Mesothelial cell of epicardium (in vitro differentiated cells): ENCODE data around the gene AFAP1L2. TPM values are rescaled to one million over a fixed set of nuclear protein-coding genes. Genes with fewer than 3 reads are reported as not detected.

Source experiments
- DNase-seq, 2 experiments: peaks; one replicate each; pipeline ENCODE4 v3.0.0; 2021; ENCODE audit warnings: low spot score in 2 of 2; ENCODE audit not compliant: unreplicated experiment in 2 of 2
- H3K27ac Mint-ChIP-seq: 2 replicates; pipeline ENCODE4 v1.8.0; 2021; ENCODE audit warnings: mixed read lengths
- H3K27me3 Mint-ChIP-seq: 2 replicates; pipeline ENCODE4 v1.8.0; 2021; ENCODE audit warnings: low read depth, mixed read lengths
- H3K36me3 Mint-ChIP-seq: 2 replicates; pipeline ENCODE4 v1.8.0; 2021; ENCODE audit warnings: mixed read lengths
- H3K4me1 Mint-ChIP-seq: 2 replicates; pipeline ENCODE4 v1.8.0; 2021; ENCODE audit warnings: mixed read lengths
- H3K4me3 Mint-ChIP-seq: 2 replicates; pipeline ENCODE4 v1.8.0; 2021; ENCODE audit warnings: mild to moderate bottlenecking, moderate library complexity, mixed read lengths
- H3K9me3 Mint-ChIP-seq: 2 replicates; pipeline ENCODE4 v1.8.0; 2021; ENCODE audit warnings: mixed read lengths
- CTCF ChIP-seq: fragments of 200-600 bp; sonication (generic); IDR thresholded peaks from one replicate; pipeline ENCODE4 v1.5.0; 2021; ENCODE audit warnings: antibody characterized with exemption; ENCODE audit not compliant: unreplicated experiment
- total RNA-seq: library from RNA; stranded (reverse); gene quantifications from 3 replicates; pipeline ENCODE4 v1.2.1, GENCODE V29; 2021

The AFAP1L2 gene
- total RNA-seq, 1 donor from 2014 or later: 5.7 TPM

DNA sequence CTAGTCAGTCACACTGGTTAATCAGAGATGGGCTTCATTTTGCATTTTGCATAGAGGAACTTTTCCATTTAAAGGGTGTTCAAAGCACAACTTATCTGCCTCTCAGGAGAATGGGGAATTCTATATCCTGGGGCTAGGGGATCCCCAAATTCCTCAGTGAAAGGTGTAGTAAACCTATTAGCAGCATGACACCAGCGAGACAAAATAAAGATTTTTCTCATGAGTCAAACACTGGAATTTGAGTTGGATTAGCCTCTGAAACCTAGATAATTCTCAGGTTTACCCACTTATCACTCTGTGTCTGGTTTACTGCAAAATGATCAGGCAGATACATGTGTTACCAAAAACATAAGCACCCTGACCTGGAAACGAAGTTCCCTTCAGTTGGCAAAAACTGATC lies 2.1 kb downstream of the AFAP1L2 start:
- TF ChIP-seq CTCF: no peak
- H3K4me1 Mint-ChIP-seq: peaks cover 34% of the 10 kb centered on the region
- DNase-seq: no peak
- peaks cover 5% of the 10 kb centered on the region for H3K9me3 Mint-ChIP-seq
- peaks cover 60% of the 10 kb centered on the region for H3K27me3 Mint-ChIP-seq
- no peak overlapping the region for H3K27ac Mint-ChIP-seq
- no peaks in the 10 kb centered on the region for H3K36me3 Mint-ChIP-seq
- peak overlapping the region; percentile 80 for H3K4me3 Mint-ChIP-seq

DNA sequence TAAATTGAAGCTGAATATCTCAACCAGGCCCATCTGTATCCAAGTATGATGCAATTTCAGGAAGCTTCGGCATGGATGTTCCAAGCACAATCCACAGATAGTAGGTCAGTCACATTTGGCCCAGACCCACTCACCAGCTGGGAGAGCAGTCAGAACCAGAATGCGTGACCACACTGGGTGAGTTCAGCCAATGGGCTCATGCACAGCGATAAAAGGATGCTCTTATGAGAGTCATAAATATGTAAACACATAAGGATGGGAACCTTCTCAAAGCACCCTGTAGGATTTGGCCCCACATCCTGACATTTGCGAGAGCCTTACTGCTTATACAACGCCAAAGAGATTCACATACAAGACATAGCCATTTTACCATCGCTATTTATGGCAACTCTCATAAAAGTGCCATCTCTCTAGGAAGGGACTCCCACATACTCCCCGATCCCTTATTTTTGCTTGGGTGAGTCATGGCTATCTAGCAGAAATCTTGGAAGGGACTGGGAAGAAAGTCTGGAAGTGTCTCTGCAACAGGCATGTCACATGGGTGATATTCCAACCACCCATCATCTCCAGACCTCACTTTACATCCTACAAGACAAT lies 3.0 kb downstream of the AFAP1L2 start:
- Mint-ChIP-seq H3K27me3 (peaks cover 59% of the 10 kb centered on the region), H3K4me3 (no peak overlapping the region), H3K27ac (no peak overlapping the region), H3K36me3 (no peaks in the 10 kb centered on the region), H3K4me1 (peaks cover 36% of the 10 kb centered on the region), H3K9me3 (peaks cover 2% of the 10 kb centered on the region)
- TF ChIP-seq CTCF: no peak
- DNase-seq: no peak

GRCh38 chr10:114400091-114400490 lies 4.2 kb downstream of the AFAP1L2 start:
- Mint-ChIP-seq H3K4me1 (peaks cover 34% of the 10 kb centered on the region), H3K27me3 (peaks cover 47% of the 10 kb centered on the region), H3K9me3 (no peaks in the 10 kb centered on the region), H3K4me3 (no peak overlapping the region), H3K27ac (no peak overlapping the region), H3K36me3 (no peaks in the 10 kb centered on the region)
- no peak for DNase-seq
- no peak for TF ChIP-seq CTCF

DNA sequence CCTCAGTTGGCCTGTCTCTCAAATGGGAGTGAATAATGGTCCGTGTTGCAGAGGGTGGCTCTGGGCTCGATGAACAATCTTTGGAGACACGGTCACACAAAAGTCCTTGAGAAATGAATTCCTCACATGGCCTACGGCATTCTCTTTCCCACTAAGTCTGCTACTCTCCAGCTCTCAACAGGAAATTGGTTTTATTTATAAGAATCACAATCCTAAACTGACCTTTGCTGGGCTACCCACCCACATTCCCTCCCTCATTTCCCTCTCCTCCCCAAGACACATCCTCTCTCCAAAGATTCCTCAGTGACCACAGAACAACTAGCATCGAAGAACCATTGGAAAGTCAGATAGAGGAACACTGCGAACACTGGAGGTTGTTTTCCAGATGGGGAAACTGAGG lies 4.7 kb downstream of the AFAP1L2 start:
- H3K4me3 Mint-ChIP-seq: no peak overlapping the region
- H3K4me1 Mint-ChIP-seq: peaks cover 31% of the 10 kb centered on the region
- H3K9me3 Mint-ChIP-seq: no peaks in the 10 kb centered on the region
- H3K27ac Mint-ChIP-seq: no peak overlapping the region
- peaks cover 44% of the 10 kb centered on the region for H3K27me3 Mint-ChIP-seq
- TF ChIP-seq CTCF: no peak
- DNase-seq: no peak
- no peaks in the 10 kb centered on the region for H3K36me3 Mint-ChIP-seq

- Mint-ChIP-seq H3K9me3 (no peaks in the 10 kb centered on the region), H3K4me1 (peaks cover 31% of the 10 kb centered on the region), H3K27me3 (peaks cover 38% of the 10 kb centered on the region), H3K4me3 (no peak overlapping the region), H3K27ac (no peak overlapping the region), H3K36me3 (no peaks in the 10 kb centered on the region)
- no peak for TF ChIP-seq CTCF
- DNase-seq: no peak
Observed at GRCh38 chr10:114398587-114399331, 5.5 kb downstream of the AFAP1L2 start.
